GM20000 (cell line): Measurements from ENCODE around the gene MAP6.

ENCODE experiments used
- DNase-seq: peaks from one replicate; pipeline ENCODE4 v3.0.0; 2012; ENCODE audit warnings: low spot score
- TF ChIP-seq, protein P1 (sequence below): IDR thresholded peaks from 2 replicates; pipeline ENCODE4 v1.5.1; 2012; ENCODE audit warnings: mild to moderate bottlenecking, control low read depth; ENCODE audit errors: extremely low read depth, missing control alignments

The MAP6 gene

DNA sequence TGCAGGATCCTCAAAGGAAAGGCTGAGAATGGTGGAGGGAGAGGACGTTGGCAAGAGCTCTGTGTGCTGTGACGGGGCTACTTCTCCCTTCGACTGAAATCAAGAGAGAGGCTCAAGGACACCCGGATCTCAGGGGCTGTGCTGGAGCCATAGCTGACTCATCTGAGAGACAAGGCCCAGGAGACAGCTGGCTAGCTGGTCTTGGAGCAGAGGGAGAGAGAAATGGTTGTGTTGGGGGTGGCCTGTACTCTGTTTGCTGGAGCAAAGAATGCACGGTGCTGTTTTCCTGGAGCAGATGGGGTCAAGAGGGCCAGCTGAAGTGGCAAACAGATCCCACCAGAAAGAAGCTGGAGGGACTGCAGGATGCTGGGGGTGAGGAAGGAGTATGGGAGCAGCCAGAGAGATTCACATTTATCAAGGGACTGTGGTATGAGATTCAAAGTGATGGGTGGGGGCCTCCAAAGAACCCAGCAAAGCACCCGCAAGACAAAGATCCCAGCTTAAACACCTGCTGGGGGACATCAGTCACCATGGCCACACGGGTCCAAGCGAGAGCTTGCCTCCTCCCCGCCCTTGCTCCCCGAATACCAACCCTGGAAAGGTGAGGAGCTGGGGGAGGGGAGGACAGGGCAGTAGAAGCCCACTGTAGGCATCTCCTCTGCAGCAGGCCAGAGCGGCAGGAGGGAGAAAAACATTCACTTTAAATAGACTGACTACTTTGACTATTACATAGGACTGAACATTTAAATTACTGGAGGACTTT lies 40.8 kb downstream of the MAP6 start:
- TF ChIP-seq, protein P1, sequence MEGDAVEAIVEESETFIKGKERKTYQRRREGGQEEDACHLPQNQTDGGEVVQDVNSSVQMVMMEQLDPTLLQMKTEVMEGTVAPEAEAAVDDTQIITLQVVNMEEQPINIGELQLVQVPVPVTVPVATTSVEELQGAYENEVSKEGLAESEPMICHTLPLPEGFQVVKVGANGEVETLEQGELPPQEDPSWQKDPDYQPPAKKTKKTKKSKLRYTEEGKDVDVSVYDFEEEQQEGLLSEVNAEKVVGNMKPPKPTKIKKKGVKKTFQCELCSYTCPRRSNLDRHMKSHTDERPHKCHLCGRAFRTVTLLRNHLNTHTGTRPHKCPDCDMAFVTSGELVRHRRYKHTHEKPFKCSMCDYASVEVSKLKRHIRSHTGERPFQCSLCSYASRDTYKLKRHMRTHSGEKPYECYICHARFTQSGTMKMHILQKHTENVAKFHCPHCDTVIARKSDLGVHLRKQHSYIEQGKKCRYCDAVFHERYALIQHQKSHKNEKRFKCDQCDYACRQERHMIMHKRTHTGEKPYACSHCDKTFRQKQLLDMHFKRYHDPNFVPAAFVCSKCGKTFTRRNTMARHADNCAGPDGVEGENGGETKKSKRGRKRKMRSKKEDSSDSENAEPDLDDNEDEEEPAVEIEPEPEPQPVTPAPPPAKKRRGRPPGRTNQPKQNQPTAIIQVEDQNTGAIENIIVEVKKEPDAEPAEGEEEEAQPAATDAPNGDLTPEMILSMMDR, result no peak
- no peak for DNase-seq

DNA sequence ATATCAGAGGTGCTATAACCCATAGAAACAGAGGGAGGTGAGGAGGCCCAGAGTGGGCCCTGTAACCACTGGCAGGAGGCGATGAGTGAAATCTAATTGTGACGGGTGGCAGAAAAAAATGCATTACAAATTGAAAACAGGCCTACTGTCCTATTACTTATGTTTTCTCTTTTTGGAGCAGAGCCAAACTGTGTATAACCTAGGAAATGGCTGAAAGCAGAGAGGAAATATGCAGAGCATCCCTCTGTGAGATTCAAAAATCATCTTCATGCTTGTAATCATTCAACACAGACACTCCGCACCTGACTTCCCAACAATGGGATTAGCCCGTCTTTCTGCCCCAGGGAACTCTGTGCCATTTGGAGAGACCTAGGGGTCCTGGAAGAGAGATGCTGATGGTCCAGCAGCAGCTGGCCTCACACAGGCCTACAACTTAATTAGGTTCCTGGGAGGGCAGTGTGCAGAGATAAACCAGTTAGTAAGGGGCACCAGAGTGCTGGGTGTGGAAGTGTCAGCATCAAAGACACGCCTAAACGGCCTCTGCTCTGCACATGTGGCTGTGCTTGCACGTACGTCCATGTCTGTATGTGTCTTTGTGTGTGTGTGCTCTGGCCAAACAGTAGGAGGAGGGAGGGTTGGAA lies 41.8 kb downstream of the MAP6 start:
- DNase-seq, result no peak
- TF ChIP-seq, protein P1, result no peak

DNA sequence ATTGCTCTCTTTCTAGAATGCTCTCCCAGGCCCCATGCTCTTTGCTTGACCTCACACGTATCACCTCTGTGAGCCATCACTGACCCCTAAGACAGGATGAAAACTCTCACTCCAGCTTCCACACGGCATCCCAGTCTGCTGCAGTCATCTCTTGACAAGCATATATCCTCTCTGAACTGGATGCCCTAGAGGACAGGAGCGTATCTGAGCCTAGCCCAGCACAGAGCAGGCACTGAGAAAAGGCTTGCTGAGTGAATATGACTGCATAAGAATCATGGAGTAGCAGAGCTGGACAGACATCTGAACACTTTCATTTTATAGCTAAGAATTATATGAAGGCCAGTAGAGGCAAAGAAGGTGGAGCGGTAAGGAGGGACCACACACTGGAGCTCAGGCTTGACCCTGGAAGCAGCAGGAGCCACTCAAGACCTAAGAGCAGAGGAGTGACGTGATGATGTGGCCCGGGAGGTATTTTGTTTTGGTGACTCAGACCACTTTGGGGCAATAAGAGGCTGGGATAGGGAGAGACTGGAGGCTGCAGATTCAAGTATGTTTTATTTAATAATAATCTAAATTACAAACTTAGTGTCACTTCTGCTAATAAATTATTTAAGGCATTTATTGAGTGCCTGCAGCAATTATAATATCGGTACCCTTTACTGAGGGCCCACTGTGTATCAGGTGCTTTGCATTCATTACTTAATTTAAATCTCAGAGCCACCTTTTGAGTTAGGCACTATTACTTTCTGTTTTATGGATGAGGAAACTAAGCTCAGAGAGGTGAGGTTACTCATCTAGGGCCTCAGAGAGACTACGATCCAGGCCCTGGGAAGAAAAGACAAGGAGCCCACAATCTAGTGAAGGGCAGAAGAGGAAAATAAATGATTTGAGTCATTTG lies 42.6 kb downstream of the MAP6 start:
- TF ChIP-seq, protein P1, result no peak
- no peak for DNase-seq

DNA sequence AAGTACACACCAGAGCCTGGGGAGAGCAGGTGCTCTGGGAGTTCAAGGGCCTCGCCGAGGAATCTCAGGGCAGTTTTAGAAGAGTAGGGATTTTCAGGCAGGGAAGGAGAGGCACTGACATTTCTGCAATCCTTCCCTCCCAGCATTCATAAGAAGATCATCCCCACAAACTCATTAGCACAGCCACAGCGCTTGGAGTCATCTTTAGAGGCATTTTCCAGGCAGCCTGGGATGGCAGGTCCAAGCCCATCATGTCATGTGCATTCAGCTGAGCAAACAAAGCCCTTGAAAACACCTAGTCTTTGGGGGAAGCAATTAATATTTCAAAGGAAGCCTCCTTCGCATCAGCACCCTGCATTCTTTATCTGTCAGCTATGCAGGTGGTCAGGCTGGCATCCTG lies 43.8 kb downstream of the MAP6 start:
- no peak for DNase-seq
- TF ChIP-seq, protein P1, result no peak

DNA sequence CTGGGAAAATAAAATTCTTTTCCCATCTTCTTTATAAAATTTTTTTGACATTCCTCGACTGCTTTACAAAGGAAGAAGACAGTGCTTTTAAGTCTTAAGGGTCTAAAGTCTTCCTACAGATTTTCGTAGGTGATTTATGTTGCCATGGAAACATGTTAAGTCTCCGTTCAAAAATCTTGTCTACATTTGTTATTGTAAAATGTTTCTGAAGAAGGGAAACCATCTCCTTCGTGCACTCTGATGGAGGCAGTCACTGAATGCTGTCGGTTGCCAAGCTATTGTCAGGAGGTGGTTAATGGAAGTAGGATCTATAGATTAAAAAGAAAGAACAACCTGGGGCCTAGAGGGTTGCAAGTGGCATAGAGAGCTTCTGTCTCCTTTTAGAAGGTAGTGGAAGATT lies 52.6 kb downstream of the MAP6 start:
- no peak for DNase-seq
- TF ChIP-seq, protein P1, result no peak

DNA sequence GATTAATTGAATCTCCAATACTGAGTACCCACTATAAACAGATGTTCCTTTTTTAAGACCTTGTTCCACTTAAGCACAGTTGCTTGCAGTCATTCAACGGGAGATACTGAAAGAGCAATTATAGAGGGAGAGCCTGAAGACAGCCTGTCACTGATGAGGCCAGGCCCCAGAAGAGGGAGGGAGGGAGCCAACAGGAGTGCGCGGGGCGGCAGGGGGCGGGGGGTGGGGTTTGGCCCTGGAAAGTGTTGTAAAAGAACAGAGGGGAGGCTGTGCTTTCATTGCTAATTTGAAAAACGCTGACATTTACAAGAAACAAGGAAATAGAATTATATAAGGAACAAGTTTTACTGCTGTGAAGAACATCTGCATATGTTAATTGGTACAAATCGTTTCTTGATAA lies 53.1 kb downstream of the MAP6 start:
- DNase-seq, result no peak
- TF ChIP-seq, protein P1, result no peak

DNA sequence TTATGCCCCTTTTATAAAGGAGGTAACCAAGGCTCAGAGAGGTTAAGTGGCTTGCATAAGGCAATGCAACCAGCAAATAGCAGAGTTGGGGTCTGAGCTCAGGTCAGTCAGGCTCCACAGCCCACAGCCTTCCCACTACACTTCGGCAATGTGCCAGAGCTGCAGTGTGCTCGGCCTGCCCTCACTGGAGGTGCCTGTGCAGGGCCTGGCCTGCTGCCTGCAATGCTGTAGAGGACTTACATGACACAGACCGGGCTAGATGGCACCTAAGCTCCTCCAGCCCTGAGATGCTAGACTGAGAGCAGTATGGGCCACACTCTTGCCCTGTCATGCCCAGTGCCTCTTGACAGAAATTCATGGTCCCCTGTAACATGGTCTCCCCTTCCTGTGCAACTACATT lies 57.0 kb downstream of the MAP6 start:
- TF ChIP-seq, protein P1, result no peak
- no peak for DNase-seq
